Breast epithelium (tissue), 4 donors: ENCODE results near the gene NPSR1. TPM values are rescaled to one million over a fixed set of nuclear protein-coding genes. Genes with fewer than 3 reads are reported as not detected.

Source experiments
- DNase-seq, 2 donors: peaks; one replicate each; pipeline ENCODE4 v3.0.0-alpha.2; 2019; ENCODE audit warnings: low spot score in 2 of 2
- H3K27ac ChIP-seq, 2 donors: fragments of 200-600 bp; sonication (generic) in 1 of 2; one replicate each; pipeline ENCODE4 v1.5.1; 2016 to 2019; ENCODE audit warnings: mild to moderate bottlenecking in 1 of 2
- H3K27me3 ChIP-seq, 2 donors: fragments of 200-600 bp; sonication (generic) in 1 of 2; one replicate each; pipeline versions ENCODE4 v1.5.1 to v1.6.0; 2017 to 2019; ENCODE audit warnings: control low read depth in 1 of 2, mild to moderate bottlenecking in 1 of 2
- H3K36me3 ChIP-seq: fragments of 200-600 bp; one replicate; pipeline ENCODE4 v1.5.1; 2019
- H3K4me1 ChIP-seq, 2 donors: fragments of 200-600 bp; sonication (generic); one replicate each; pipeline ENCODE4 v1.5.1; 2016 to 2019; ENCODE audit warnings: control low read depth in 1 of 2
- H3K4me3 ChIP-seq, 3 donors: fragments of 200-600 bp; sonication (generic); 1 replicate in 2 of 3; 2 replicates in 1 of 3; pipeline ENCODE4 v1.5.1; 2016 to 2019; ENCODE audit warnings: mild to moderate bottlenecking in 3 of 3, moderate library complexity in 2 of 3
- H3K9me3 ChIP-seq, 2 donors: fragments of 200-600 bp; sonication (generic) in 1 of 2; one replicate each; pipeline ENCODE4 v1.5.1; 2016 to 2019; ENCODE audit warnings: control low read depth in 1 of 2
- CTCF ChIP-seq, 3 donors: fragments of 450-650 bp; IDR thresholded peaks; one replicate each; pipeline ENCODE4 v1.5.1; 2016 to 2017; ENCODE audit warnings: antibody characterized with exemption in 3 of 3, mild to moderate bottlenecking in 3 of 3, moderate library complexity in 3 of 3
- POLR2A ChIP-seq: fragments of 450-650 bp; IDR thresholded peaks from one replicate; pipeline ENCODE4 v1.6.1; 2016; ENCODE audit warnings: antibody characterized with exemption, mild to moderate bottlenecking, moderate library complexity
- POLR2AphosphoS5 ChIP-seq, 3 donors: sonication (generic); formaldehyde crosslinking; IDR thresholded peaks; one replicate each; pipeline ENCODE4 v1.6.1; 2017; ENCODE audit warnings: antibody characterized with exemption in 3 of 3
- intact Hi-C: fragments of 100-400 bp; cut with DNase I; formaldehyde crosslinking; loops from one replicate; pipeline ENCODE4 v1.15.1; 2023; ENCODE audit warnings: low total_unique reads
- total RNA-seq, 3 donors: library from RNA; depleted of rRNA; stranded (reverse); fragments of >200 nt; gene quantifications; one replicate each; pipeline ENCODE4 v1.1.0, GENCODE V29; 2016

NPSR1 gene
- total RNA-seq, 3 donors from 2014 or later, result not detected

- Histone ChIP-seq H3K9me3 (peaks cover 0 to 11% of the 10 kb centered on the region in 2 donors), H3K27me3 (no peaks in the 10 kb centered on the region), H3K4me1 (no peaks in the 10 kb centered on the region), H3K36me3 (no peaks in the 10 kb centered on the region), H3K4me3 (no peak overlapping the region), H3K27ac (no peak overlapping the region)
- TF ChIP-seq POLR2A (no peak), CTCF (IDR thresholded peaks at IDR 0.05) (no peak), POLR2AphosphoS5 (IDR thresholded peaks at IDR 0.05) (no peak)
- intact Hi-C loops, result no loop called here
- no peak for DNase-seq
Observed at GRCh38 chr7:34740840-34741239, 82.8 kb downstream of the NPSR1 start.

GRCh38 chr7:34747176-34747781 lies 89.3 kb downstream of the NPSR1 start:
- Histone ChIP-seq H3K9me3 (peaks cover 0 to 5% of the 10 kb centered on the region in 2 donors), H3K27me3 (no peaks in the 10 kb centered on the region), H3K27ac (no peak overlapping the region), H3K36me3 (no peaks in the 10 kb centered on the region), H3K4me1 (no peaks in the 10 kb centered on the region), H3K4me3 (no peak overlapping the region)
- intact Hi-C loops, result no loop called here
- TF ChIP-seq POLR2A, result no peak
- TF ChIP-seq CTCF (IDR thresholded peaks at IDR 0.05), result no peak
- no peak for TF ChIP-seq POLR2AphosphoS5 (IDR thresholded peaks at IDR 0.05)
- DNase-seq, result no peak

- H3K4me3 ChIP-seq, result no peak overlapping the region
- H3K27ac ChIP-seq, result peak overlapping the region; percentile 61 to 64
- no peak for TF ChIP-seq POLR2A
- TF ChIP-seq POLR2AphosphoS5 (IDR thresholded peaks at IDR 0.05), result peak in 1 of 3 donors; percentile 36
- TF ChIP-seq CTCF (IDR thresholded peaks at IDR 0.05), result no peak
Observed at GRCh38 chr7:34747867-34748727, 90.1 kb downstream of the NPSR1 start.

GRCh38 chr7:34748728-34749089 lies 90.7 kb downstream of the NPSR1 start:
- Histone ChIP-seq H3K27me3 (no peaks in the 10 kb centered on the region), H3K36me3 (no peaks in the 10 kb centered on the region), H3K9me3 (no peaks in the 10 kb centered on the region), H3K4me3 (no peak overlapping the region), H3K27ac (peak overlapping the region; percentile 61 to 64), H3K4me1 (no peaks in the 10 kb centered on the region)
- no peak for DNase-seq
- no peak for TF ChIP-seq POLR2AphosphoS5 (IDR thresholded peaks at IDR 0.05)
- TF ChIP-seq CTCF (IDR thresholded peaks at IDR 0.05), result no peak
- TF ChIP-seq POLR2A, result no peak
- intact Hi-C loops, result no loop called here

More at GRCh38 chr7:34747867-34748727, 90.1 kb downstream of the NPSR1 start:
- no peaks in the 10 kb centered on the region for H3K9me3 ChIP-seq
- H3K4me1 ChIP-seq, result no peaks in the 10 kb centered on the region
- intact Hi-C loops, result no loop called here
- no peaks in the 10 kb centered on the region for H3K27me3 ChIP-seq
- peak; percentile 63 to 72 for DNase-seq
- H3K36me3 ChIP-seq, result no peaks in the 10 kb centered on the region

GRCh38 chr7:34749446-34749845 lies 91.4 kb downstream of the NPSR1 start:
- TF ChIP-seq POLR2AphosphoS5 (IDR thresholded peaks at IDR 0.05), result no peak
- TF ChIP-seq POLR2A, result no peak
- TF ChIP-seq CTCF (IDR thresholded peaks at IDR 0.05), result no peak
- intact Hi-C loops, result no loop called here

More at GRCh38 chr7:34749446-34749845, 91.4 kb downstream of the NPSR1 start:
- H3K9me3 ChIP-seq, result no peaks in the 10 kb centered on the region
- no peak overlapping the region for H3K4me3 ChIP-seq
- H3K27ac ChIP-seq, result no peak overlapping the region
- H3K4me1 ChIP-seq, result no peaks in the 10 kb centered on the region
- no peaks in the 10 kb centered on the region for H3K36me3 ChIP-seq
- no peaks in the 10 kb centered on the region for H3K27me3 ChIP-seq
- no peak for DNase-seq
